ENCODE measurements around the gene GPATCH2L. TPM values are rescaled to one million over a fixed set of nuclear protein-coding genes. Genes with fewer than 3 reads are reported as not detected.

GPATCH2L gene
- total RNA-seq: 144 TPM

DNA sequence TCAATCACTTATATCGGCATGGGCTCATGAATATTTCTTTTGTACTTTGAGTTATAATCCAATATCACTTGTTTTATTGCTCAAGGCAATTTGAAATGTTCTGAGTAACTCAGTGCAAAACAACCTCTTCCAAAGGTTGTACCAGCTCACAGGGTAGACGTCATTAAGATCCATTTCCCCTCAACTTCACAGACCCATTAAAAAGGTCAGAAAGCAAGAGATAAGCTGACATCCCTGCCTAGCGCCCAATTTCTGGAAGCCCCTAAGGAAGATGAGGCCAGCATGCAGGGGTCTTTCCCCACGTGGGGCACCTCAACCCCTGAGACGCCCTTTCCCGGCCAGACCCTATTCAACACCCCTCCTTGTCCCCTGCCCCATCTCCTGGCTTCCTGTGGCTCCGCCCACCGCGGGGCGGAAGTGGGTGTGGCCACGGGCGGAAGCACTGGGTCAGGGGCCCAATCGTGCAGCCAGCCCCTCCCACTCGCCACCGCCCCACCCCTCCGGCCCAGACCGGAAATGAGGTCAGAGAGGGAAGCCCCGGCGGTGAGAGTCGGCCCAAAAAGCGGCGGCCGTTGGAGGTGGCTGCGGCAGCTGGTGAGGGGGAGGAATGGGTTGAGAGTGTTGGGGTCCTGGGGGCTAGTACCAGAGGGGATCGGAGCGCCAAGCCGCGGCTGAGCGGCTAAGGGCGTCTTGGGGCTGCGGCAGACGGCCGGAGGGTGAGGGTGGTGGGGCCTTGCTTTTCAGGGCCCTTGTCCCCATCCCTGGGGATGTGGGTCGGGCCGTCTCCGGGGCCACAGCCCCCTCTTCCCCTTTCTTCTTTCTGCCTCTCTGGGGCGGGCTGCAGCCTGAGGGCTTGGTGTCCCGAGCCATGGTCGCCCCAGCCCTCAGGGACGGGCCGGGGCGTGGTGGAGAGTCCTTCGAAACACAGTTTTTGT is at the start of gene GPATCH2L:
Gene GPATCH2L (plus strand): TSS at position 525 of the 935 bp plus-strand sequence. CDS start 2,442 bp downstream, outside the sequence.

Other genes starting within 250 kb of the GPATCH2L start
- 21.6 TPM for gene TGFB3, start 169.9 kb upstream of the GPATCH2L start, total RNA-seq
- gene IFT43, start 166.2 kb upstream of the GPATCH2L start, total RNA-seq: 40.4 TPM
- gene ESRRB, start 224.2 kb downstream of the GPATCH2L start, total RNA-seq: 0.63 TPM